Activated CD4-positive, CD25-positive, alpha-beta regulatory T cell treated with anti-CD3 and anti-CD28 coated beads, Interleukin-2, amount 50 U/mL, for 16 hours (primary cell): ENCODE data around the gene DENND1A.

Source experiments
- DNase-seq: peaks from one replicate; pipeline ENCODE4 v3.0.0-alpha.2; 2020; ENCODE audit warnings: low read depth, low spot score

The DENND1A gene

DNA sequence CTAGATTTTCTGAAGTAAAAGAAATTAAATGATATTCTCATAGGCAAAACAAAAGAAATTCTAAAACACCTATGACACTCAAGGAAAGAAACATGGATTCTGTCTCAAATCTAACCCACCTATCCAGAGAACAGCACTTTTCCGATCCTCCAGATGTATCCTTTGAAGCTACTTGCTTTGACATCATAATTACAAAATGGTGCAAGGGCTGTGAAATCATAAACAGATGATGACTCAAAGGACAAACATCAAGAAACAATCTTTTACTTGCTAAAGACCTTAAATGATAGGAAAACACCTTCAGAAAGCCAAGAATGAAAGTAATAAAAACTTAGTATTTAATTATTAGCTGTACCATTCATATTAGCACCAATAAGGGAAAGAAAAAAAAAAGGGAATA is 202.6 kb downstream of the DENND1A start:
- no peak for DNase-seq

DNA sequence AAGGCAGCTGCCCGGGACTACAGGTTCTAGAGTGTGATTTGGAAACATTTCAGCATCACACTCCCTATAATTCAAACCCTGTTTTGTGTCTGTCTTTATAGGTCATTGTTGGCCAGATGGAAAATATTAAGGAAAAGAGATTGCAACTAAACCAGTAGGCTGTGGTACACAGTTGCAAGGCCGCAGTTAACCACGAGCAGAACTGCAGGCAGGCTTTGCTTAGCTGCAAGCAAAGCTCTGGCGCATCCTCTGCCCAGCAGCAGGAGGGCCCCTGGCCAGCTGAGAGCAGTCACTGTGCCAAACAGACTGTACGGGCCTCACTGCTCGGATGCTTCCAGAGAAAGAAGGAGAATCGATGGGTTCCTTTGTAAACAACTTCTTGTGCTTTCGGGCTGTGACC is 204.5 kb downstream of the DENND1A start:
- DNase-seq: no peak

DNA sequence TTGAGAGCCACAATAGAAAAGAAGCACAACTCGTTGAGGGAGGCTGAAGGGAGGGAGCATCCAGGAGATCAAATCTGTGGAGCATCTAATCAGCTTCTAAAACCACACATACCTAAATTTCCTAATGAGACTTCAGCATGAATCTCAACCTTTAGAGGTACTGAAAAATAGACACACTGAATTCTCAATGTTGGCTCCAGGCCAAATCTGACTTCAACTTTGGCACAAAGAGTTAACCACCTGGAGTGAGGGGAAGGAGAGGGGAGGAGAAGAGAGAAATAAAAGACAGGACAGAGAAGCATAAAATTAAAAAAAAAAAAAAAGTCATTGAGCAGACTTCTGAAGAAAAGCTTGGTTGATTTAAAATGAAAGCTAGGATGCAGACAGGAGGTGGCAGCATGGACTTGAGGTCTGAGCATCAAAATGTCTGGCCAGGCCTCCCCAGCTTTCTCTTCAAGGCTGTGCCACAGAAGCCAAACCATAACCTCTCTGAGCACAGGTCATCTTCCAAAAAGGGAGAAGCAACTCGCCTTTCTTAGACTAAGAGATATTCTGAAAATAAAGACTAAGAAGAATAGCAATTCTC is 205.6 kb downstream of the DENND1A start:
- no peak for DNase-seq

DNA sequence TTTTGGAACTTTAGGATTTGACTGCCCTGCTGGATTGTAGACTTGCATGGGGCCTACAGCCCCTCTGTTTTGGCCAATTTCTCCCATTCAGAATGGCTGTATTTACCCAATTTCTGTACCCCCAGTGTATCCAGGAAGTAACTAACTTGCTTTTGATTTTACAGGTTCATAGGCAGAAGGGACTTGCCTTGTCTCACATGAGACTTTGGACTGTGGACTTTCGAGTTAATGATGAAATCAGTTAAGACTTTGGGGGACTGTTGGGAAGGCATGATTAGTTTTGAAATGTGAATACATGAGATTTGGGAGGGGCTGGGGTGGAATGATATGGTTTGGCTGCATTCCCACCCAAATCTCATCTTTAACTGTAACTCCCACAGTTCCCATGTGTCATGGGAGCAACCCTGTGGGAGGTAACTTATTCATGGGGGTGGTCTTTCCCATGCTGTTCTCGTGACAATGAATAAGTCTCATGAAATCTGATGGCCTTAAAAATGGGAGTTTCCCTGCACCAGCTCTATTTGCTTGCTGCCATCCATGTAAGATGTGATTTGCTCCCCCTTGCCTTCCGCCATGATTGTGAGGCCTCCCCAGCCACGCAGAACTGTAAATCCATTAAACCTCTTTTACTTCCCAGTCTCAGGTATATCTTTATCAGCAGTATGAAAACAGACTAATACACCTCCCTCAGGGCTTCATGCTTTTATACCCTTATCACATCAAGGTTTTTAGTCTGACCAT is 206.6 kb downstream of the DENND1A start:
- no peak for DNase-seq

DNA sequence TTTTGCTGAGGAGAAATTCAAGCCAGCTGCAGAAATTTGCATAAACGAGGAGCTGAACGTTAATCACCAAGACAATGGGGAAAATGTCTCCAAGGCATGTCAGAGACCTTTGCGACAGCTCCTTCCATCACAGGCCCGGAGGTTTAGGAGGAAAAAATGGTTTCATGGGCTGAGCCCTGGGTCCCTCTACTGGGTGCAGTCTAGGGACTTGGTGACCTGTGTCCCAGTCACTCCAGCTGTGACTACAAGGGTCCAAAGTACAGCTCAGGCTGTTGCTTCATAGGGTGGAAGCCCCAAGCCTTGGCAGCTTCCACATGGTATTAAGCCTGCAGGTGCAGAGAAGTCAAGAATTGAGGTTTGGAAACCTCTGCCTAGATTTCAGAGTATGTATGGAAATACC is 207.5 kb downstream of the DENND1A start:
- DNase-seq: no peak

DNA sequence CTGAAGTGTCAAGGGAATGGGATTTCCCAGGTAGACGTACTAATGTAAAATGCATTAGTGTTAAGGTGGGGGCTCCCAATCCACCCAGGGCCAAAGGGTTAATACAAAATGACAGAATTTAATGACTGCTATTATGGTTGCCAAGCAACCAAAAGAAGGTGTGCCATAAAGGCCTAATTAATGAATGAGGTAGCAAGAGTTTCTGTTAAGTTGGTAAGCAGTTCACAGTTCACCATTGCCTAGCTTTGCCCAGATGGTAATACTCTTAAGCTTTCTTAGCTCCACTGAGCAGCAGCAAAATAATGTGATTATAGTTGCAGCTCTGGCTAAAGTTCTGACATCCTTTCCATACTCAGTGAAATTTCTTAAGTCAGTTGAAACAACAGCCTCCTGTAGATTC is 211.7 kb downstream of the DENND1A start:
- DNase-seq: no peak

DNA sequence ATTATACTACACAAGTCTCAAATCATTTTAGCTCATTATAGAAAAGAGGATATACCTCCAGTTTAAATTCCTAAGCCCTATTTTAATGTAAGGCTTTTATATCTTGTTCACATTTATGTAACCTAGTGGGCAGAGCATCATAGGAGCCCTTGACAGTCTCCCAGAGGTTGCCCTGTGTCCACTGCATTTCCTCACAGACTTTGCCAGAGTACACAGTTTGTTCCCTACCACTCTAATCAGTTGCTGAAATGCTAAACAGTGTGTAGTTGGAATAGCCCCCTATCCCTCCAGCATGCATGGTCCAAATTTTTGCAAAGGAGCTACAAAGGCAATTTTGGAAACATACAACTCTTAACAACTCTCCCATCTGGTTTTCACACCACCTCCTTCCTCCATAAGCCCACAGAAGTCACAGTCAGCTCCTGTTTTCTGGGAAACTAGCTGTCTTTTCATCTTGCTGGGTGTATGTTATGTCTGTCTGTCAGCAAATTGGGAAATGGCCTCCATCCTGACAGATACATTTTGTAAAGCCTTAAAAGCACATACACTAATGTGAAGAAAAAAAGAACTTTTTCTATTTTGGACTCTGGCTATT is 212.2 kb downstream of the DENND1A start:
- no peak for DNase-seq

DNA sequence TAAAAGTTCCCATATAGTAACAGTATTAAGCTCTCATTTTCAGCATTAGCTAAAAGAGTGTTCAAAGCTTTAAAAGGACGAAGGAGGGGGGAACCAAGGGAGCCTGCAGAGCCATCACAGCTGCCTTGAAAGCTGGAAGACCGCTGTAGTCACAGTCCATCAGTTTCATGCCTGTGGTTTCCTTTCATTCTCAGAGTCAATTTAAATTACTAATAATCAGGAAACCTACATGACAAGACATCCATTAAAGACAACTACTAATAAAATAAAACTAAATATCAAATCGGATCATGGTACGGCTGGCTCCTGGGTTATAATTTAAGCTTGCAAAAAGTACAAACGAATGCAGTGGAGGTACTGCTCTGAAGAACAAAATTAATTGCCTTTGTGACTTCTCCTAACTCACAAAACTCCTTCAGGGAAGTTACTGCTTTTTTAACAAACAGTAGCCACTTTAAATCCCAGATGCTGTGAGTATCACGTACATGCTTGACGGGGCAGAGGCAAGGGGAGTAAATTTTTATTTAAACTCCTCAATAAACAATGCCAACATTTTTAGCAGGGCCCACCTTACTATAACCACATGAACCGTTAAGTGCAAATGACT is 213.5 kb downstream of the DENND1A start:
- no peak for DNase-seq

DNA sequence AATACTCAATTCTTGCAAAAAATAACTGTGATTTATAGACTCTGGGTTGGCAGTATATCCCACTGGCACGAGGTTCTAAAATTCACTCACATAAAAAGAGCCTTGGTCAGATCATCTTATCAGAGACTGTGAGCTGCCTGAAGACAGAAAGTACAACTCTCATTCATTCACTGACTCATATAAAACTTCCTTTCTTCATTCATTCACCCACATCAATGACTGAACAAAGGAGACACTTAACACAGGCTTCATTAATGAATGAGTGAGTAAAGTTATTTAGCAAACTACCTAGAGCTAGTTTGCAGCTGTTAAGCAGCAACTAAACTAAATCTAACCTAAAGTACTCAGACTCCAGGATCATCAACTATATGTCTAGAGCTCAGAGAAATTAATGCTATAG is 214.7 kb downstream of the DENND1A start:
- no peak for DNase-seq

DNA sequence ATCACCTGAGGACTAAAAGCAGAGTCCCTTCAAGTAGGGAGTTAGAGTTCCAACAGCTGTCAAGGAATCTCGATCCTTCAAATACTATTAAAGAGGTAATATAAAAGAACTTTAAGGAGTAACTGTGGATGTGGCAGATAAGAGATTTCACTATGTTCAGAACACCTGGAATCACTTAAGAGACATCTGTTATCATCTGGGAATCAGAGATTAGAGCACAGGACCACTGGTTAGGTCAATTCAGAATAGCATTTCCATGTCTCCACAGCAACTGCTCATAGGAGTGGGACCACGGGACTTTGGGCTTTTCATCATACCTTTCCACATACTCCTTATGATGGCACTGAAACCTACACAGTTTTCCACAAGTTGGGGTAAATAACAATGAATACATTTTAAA is 216.6 kb downstream of the DENND1A start:
- DNase-seq: no peak

DNA sequence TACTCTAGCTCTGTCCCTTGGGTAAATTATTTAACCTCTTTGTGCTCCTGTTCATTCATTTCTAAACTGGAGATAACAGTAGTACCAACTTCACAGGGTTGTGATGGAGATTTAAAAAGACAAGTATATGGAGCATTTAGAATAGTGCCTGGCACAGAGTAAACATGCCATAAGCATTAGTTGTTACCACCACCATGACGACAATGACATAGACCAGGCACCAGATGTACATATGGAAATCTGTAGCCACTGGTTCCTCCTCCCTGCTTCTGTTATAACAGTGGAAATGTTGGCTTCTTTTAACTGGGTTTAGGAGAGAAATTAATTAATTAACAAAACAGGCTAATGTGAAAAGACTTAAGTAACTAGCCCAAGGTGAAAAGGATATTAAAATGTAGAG is 217.5 kb downstream of the DENND1A start:
- no peak for DNase-seq

DNA sequence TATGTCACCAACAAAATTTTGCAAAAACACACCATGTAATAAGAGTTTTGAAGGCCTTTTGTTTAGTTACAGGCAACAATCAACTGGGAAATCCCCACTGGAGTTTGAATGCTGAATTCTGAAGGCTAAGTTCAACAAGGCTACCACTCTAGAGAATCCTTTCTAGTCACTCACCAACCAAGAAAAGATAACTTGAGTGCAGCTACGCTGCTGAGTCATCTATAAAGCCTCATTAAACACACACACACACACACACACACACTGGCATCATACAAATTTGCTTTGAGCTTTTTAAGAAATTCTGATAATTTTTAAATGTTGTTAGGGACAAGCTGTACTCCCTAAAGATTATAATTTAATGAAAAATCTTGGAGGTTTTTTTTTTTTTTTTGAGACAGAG is 219.6 kb downstream of the DENND1A start:
- no peak for DNase-seq

DNA sequence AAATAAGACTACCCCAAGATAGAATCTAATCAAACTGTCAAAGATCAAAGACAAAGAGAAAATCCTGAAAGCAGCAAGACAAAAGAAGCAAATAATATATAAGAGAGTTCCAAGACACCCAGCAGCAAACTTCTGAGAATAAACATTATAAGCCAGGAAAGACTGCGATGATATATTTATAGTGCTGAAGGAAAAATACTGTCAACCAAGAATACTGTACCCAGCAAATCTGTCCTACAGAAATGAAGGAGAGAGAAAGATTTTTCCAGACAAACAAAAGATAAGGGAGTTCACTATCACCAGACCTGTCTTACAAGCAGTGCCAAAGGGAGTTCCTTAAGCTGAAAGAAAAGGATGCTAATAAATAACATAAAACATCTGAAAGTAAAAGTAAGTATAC is 227.4 kb downstream of the DENND1A start:
- DNase-seq: no peak

DNA sequence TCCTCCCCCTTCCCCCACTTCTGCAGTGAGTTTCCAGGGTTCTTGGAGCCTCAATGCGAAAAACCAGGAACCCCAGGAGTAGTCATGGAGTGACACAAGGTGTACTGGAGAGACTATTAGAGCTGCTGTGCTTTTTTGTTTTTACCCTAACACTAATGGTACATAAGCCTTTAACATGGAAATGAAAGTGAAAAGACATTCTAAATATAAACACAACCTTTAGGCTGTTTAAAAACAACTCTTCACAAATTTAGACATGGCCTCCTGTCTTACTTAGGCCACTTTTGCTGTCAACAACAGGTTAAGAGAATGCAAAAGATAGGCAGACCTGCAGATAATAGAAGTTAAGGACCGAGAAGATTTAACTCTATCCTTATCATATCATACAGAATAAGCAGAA is 232.2 kb downstream of the DENND1A start:
- DNase-seq: no peak

DNA sequence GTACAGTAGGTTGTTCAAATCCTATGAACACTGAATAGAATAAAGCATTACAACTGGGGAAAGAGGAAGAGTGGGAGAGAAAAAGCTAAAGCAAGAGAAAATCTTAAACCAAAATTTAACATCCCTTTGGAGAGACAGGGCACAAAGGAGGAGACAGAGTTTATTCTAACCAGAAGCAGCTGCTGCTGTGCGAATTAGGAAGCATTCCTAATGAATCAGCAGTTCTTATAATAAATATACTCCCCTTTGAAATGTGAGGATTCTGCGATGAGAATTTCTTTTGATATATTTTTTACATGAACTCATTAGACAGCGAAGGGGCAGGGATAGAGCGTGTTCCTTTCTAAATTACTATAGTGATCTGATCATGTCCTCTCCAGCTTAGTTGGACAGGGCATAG is 233.4 kb downstream of the DENND1A start:
- DNase-seq: no peak

DNA sequence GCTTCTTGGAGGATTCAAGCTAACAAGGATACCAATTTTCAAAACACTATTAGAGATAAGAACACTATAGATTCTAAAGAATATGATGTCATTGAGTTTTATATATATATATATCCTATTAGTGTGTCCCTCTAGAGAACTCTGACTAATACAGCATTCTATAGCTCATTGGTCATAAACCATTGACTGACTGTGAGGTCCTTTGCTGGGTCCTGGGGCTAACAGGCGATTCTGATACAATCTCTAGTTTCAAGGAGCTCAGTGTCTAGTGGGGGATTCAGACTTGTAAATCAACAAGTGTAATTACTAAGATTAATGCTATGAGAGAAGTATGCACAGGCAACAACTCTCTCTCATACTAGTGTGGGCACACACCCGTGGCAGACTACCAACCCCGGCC is 234.5 kb downstream of the DENND1A start:
- no peak for DNase-seq

DNA sequence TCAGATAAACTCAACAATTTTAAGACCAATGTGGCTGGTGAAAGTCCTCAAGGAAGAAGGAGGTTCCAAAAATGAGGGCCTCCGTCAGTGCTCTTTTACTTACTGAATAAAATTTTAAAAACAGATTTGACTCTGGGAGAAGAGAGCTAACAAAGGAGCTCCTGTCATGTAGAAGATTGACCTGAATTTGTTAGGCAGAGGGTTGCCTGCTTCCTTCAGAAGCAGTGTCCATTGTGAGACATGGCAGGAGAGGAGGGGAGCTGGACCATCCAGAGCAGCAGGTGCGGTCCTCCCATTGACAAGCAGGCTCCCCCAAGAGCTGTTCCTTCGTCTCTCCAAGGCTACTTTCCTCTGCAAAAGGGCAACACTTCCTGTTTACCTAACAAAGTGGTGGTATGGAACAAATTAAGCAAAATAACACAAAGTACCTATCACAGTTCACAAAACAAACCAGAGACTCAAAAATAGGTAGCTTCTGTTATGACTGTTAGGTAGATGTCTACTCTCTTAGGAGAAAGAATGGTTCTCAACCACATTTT is 238.1 kb downstream of the DENND1A start:
- DNase-seq: no peak

DNA sequence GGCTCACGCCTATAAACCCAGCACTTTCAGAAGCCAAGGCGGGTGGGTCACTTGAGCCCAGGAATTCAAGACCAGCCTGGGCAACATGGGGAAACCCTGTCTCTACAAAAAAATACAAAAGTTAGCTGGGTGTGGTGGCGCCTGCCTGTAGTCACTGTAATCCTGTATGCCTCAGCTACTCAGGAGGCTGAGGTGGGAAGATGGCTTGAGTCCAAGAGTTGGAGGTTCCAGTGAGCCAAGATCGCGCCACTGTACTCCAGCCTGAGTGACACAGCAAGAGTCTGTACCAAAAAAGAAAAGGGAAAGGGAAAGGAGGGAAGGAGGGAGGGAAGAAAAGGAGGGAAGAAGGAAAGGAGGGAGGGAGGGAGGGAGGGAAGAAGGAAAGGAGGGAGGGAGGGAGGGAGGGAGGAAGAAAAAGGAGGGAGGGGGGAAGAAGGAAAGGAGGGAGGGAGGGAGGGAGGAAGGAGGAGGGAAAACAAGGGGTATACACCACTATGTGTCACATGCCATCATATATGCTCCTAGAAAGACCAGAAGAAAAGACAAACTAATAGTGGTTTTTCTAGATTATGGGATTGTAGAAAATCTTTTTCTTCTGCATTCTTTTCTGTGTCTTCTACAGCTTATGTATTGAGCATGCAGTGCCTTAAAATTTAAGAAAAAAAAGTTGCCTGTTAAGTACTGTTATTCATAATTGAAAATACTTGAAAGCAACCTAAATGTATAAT is 240.1 kb downstream of the DENND1A start:
- DNase-seq: no peak

DNA sequence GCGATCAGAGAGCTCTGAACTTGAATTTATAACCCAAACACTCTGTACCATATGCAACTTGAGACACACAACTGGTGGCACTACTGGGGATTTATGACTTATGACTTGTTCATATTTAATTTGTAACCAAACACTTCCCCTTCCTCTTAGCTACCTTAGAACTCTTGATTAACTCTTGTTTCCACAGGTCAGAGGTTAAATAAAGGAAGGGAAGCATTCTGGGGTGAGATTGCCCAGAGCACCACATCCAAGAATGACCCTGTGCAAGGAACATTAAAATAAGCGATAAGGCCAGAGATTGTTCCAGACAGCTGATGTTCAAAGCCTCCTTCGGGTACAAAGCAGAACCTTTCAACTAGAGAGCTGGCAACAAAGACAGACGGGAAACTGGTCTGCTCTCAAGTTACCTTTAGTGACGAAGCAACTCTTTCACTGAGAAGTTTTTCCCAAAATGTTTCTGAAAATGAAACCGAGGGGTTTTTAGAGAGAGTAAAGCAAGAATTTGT is 242.6 kb downstream of the DENND1A start:
- no peak for DNase-seq

DNA sequence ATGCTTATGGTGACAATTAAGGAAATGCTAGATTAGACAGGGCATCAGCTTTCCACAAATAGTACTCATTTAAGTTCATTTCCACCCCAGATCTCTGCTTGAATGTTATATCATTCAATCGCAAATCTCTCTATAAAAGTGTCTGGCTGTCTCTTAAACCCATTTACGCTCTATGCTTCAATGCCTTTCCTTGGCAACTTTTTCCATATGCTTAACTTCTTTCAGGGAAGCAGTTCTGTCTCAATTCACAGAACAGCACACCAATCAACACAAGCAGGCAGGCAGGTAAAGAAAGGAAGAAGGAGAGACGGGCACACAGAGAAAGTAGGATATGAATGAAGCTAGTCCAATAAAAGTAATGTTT is 243.1 kb downstream of the DENND1A start:
- DNase-seq: no peak

DNA sequence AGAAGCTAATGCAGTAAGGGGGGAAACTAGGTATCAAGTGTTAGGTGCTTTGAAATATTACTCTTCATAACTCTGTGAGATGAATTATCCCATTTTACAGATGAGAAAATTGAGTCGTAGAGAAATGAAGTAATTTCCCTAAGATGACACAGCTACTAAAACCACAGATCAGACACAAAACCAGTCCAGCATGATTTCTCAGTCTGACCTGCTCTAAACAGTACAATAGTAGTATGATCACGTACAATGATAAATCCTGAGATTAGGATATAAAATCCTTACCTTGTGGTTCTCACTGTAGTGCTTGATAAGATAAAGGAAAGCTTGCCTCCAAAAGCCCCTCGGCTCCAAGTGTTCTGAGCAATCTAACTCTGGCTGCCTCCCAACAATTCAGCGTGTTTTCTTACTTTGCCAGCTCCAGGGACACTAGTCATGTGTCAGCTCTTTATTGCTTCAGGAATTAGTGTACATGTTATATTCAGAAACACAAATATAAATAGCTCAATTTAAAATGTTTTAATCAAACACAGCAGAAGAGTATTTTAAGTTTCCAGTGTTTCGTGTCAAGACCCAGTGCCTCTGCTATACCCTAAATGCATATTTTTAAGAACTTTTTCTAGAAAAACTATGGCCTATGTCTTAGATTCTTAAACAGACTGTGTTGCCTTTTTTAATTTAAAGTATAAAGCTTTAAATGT is 243.6 kb downstream of the DENND1A start:
- DNase-seq: no peak
